ENCODE measurements around the gene COG4.

Gene COG4

DNA sequence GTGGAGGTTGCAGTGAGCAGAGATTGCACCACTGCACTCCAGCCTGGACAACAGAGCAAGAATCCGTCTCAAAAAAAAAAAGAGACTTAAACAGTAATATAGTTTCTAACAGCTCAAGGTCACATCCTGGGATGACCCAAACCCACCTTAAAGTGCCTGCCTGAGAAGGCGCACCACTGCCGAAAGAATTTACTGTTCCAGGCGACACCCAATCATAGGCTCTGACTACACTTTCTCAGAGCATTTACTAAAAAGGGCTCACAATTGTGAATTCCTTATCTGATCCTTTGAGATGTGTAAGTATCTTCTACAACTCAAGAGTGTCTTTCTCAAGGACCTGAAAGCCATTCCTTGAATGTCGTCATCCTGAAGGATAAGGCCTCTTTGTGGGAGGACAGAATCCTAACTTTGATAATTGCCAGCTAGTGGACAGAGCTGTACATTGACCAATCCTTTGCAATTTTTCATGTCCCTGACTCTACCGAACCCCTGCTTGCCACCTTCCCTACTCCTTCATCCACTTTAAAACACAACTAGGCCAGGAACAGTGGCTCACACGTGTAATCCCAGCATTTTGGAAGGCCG lies 81.9 kb downstream of the COG4 start:
- in situ Hi-C loops (cut with MboI; ENCODE audit: low sequenced_read_pairs, unreplicated experiment), result no loop called here
- DNase-seq (ENCODE audit: low spot score), result no peak
- TF ChIP-seq, protein P1, sequence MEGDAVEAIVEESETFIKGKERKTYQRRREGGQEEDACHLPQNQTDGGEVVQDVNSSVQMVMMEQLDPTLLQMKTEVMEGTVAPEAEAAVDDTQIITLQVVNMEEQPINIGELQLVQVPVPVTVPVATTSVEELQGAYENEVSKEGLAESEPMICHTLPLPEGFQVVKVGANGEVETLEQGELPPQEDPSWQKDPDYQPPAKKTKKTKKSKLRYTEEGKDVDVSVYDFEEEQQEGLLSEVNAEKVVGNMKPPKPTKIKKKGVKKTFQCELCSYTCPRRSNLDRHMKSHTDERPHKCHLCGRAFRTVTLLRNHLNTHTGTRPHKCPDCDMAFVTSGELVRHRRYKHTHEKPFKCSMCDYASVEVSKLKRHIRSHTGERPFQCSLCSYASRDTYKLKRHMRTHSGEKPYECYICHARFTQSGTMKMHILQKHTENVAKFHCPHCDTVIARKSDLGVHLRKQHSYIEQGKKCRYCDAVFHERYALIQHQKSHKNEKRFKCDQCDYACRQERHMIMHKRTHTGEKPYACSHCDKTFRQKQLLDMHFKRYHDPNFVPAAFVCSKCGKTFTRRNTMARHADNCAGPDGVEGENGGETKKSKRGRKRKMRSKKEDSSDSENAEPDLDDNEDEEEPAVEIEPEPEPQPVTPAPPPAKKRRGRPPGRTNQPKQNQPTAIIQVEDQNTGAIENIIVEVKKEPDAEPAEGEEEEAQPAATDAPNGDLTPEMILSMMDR (IDR thresholded peaks at IDR 0.05; ENCODE audit: borderline replicate concordance, control extremely low read depth, extremely low read depth, insufficient read depth, missing control alignments), result no peak

DNA sequence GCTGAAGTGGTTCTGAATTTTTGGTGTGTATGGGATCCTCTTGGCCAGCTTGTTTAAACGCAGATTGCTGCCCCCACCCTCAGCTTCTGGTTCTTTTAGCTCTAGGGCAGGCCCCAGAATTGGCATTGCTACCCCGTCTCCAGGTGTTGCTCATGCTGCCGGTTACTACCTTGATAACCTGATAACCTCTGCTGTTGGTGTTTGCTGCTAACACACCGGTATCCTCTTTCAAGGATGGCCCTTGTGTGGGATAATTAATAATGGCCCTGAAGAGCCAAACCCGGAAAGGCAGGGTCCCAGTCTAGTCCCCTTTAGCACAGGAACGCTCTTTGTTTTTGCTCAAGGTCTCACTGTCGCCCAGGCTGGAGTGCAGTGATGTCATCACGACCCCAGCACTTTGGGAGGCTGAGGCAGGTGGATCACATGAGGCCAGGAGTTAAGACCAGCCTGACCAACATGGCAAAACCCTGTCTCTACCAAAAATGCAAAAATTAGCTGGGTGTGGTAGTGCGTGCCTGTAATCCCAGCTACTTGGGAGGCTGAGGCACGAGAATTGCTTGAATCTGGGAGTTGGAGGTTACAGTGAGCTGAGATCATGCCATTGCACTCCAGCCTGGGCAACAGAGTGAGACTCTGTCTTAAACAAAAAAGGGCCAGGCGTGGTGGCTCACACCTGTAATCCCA lies 83.2 kb downstream of the COG4 start:
- in situ Hi-C loops (cut with MboI; ENCODE audit: low sequenced_read_pairs, unreplicated experiment), result no loop called here
- peak; percentile 13 for DNase-seq (ENCODE audit: low spot score)
- TF ChIP-seq, protein P1 (IDR thresholded peaks at IDR 0.05; ENCODE audit: borderline replicate concordance, control extremely low read depth, extremely low read depth, insufficient read depth, missing control alignments), result no peak

DNA sequence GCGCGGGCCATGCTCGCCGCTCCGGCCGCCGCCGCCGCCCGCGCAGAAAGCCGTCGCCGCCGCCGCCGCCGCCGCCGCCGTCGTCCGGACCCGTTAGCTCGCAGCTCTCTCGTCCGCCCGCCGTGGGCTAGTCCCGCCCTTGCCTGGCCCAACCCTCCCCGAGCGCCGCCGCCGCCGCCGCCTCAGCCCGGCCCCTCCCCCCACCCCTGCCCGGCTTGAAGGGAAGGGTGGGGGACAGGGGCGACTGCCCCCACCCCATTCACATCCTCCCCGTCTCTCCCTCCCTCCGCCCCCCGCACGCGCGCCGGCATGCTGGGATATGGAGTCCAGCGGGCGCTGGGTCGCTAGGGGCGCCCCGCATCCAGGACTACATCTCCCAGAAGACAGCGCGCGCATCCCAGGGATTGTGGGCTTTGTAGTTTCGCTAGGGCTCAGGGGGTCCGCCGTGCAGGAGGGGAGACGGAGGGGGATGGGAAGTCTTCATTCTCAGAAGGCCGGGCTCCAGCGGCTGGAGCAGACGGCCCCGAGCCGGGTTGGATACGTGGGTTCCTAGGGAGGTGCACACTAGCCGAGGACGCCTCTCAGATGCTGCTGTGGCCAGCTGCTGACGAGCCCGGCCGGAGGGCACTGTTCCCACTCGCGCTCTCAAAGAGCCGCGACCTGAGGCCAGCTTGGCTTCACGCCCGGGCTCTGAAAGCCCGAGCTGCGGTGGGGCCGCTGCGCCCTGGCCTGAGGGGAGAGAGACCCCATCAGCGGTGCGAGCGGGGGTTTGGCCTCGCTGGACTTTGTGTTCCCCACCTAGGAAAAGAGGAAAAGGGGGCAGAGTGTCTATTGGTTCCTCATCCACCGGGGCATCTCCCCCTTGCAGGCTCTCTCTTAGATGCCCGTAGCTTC lies 84.1 kb downstream of the COG4 start, which contains the start of gene ST3GAL2:
TSS of gene ST3GAL2 (minus strand) at position 132 of the 894 bp plus-strand sequence. CDS start 40,570 bp downstream, outside the sequence.
- DNase-seq (ENCODE audit: low spot score), result peak; percentile 97
- in situ Hi-C loops (cut with MboI; ENCODE audit: low sequenced_read_pairs, unreplicated experiment), result no loop called here
- TF ChIP-seq, protein P1 (IDR thresholded peaks at IDR 0.05; ENCODE audit: borderline replicate concordance, control extremely low read depth, extremely low read depth, insufficient read depth, missing control alignments), result no peak

DNA sequence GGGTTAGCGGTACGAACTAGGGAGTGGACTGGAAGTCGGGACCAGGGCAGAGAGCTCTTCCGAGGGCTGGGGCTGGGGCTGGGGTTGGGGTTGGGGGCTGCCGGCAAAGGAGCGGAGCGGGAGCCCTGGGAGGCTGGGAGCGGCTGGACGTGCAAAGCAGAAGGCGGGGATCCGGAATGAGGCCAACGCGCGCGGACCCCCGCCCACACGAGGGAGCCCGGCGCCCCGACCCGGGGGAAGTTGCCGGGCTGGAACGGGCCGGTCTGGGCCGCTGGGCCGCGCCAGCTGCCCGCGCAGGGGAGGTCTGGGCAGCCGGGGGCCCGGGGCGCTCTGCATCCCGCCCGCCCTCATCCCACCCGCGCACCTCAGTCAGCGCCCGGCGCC lies 84.8 kb downstream of the COG4 start:
- in situ Hi-C loops (cut with MboI; ENCODE audit: low sequenced_read_pairs, unreplicated experiment), result no loop called here
- TF ChIP-seq, protein P1 (IDR thresholded peaks at IDR 0.05; ENCODE audit: borderline replicate concordance, control extremely low read depth, extremely low read depth, insufficient read depth, missing control alignments), result no peak
- DNase-seq (ENCODE audit: low spot score), result no peak

DNA sequence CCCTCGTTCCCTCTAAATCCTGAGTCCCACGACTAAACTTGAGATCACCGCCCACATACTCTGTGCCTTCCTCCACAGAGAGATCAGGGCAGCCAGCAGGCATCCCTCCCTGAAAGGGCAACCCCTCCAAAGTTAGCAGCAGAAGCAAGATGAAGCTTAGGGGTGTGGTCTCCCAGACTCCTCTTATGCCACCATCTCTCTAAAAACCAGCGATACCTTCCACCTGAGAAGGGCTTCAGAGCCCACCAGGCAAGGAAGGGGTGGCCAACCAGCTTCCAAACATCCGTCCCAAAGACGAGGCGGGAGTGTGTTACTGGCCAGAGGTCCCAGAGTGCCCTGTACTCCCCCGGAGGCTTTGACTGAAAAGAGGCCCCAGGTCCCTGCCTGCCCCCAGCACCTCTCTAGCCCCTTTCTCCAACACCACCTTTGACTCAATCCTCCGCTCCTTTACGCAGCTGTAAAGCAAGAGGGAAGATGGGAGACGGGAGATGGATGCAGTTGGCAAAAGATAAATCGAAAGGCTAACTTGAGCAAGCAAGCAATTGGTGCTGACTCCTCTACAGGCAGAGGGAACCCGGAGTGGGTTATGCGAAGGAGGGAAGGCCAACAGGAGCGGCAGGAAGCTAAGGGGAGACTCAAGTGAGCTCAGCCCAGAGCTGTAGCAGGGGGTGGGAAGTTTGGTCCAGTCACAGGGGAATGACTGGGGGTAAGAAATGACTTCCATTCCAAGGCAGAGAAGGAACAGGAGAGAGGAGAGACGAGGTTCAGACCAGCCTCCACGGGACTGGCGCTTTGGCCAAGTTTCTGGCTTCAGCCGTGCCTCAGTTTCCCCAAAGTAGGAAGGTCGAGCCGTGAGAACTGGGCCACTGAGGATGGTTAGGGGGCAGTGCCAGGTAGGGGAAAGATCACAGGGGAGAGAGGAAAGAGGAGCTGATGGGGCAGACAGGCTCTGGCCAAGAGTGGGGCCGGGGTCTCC lies 85.5 kb downstream of the COG4 start:
- TF ChIP-seq, protein P1 (IDR thresholded peaks at IDR 0.05; ENCODE audit: borderline replicate concordance, control extremely low read depth, extremely low read depth, insufficient read depth, missing control alignments), result no peak
- in situ Hi-C loops (cut with MboI; ENCODE audit: low sequenced_read_pairs, unreplicated experiment), result no loop called here
- peak; percentile 29 for DNase-seq (ENCODE audit: low spot score)
